Ishikawa (cell line): Measurements from ENCODE around the gene PARP1.
A peak's percentile ranks its signal among the peaks of the same experiment; 100 is the strongest.

Experiments
- EP300 ChIP-seq: IDR thresholded peaks from 2 replicates; pipeline ENCODE4 v1.6.1; 2012; ENCODE audit warnings: borderline replicate concordance
- MAX ChIP-seq: IDR thresholded peaks from 2 replicates; pipeline ENCODE4 v1.6.1; 2012
- RAD21 ChIP-seq: IDR thresholded peaks from 2 replicates; pipeline ENCODE4 v1.6.1; 2012; ENCODE audit warnings: low read depth

GRCh38 chr1:226403201-226404034, 4.5 kb downstream of the PARP1 start:
- TF ChIP-seq EP300 (no peak), MAX (no peak), RAD21 (0 out of 2 replicates have a peak, but pooled peaks have one; percentile 3)
